ENCODE data around the gene NTF4. TPM values are rescaled to one million over a fixed set of nuclear protein-coding genes. Genes with fewer than 3 reads are reported as not detected.

NTF4 gene
- total RNA-seq, 1 experiment from 2014 or later: 10.2 TPM

- H3K27ac Mint-ChIP-seq (ENCODE audit: unreplicated experiment): no peak overlapping the region
- H3K4me3 Mint-ChIP-seq (ENCODE audit: unreplicated experiment): no peak overlapping the region
- H3K4me3 ChIP-seq (ENCODE audit: low read depth, low read length): no peak overlapping the region
- intact Hi-C loops (cut with micrococcal nuclease; ENCODE audit: unreplicated experiment): loop anchor here (5.0 kb wide), 1 partner anchor 53 kb away; no protein-coding TSS in a partner anchor
- DNase-seq: no peak
- no peak for TF ChIP-seq CTCF (IDR thresholded peaks at IDR 0.05; ENCODE audit: insufficient read depth in 1 of 2, low read depth in 1 of 2, low read length in 1 of 2, severe bottlenecking in 1 of 2, unreplicated experiment in 1 of 2)
- POLR2A ChIA-PET: no interaction called here
- no peaks in the 10 kb centered on the region for H3K9me3 ChIP-seq
- no peaks in the 10 kb centered on the region for H3K27me3 ChIP-seq (replicated peaks; ENCODE audit: control insufficient read depth, insufficient read depth, low read length)
- no peaks in the 10 kb centered on the region; the same call in 1 of the 2 replicates for H3K4me1 ChIP-seq
- no peaks in the 10 kb centered on the region for H3K27me3 Mint-ChIP-seq (ENCODE audit: insufficient read depth, unreplicated experiment)
- H3K36me3 Mint-ChIP-seq (ENCODE audit: insufficient read depth, unreplicated experiment): peaks cover 100% of the 10 kb centered on the region
- H3K36me3 ChIP-seq (ENCODE audit: control insufficient read depth, insufficient read depth, low read length): peaks cover 7% of the 10 kb centered on the region
- CTCF ChIA-PET: interaction anchor here (0.7 to 1.1 kb wide), 5 partner anchors 12 to 305 kb away, joined by 3 to 7 read pairs (median 3); partner anchors contain the start of gene RUVBL2
- no peaks in the 10 kb centered on the region for H3K9me3 Mint-ChIP-seq (ENCODE audit: unreplicated experiment)
- BruUV-seq (replicated peaks): no TSS peak
- no peaks in the 10 kb centered on the region for H3K4me1 Mint-ChIP-seq (ENCODE audit: low read depth, unreplicated experiment)
These were observed 30.2 kb upstream of the NTF4 start for GRCh38 chr19:49094505-49095482.

GRCh38 chr19:49092686-49093085, 28.1 kb upstream of the NTF4 start:
- H3K4me3 ChIP-seq (ENCODE audit: low read depth, low read length): no peak overlapping the region
- H3K4me3 Mint-ChIP-seq (ENCODE audit: unreplicated experiment): no peak overlapping the region
- no peaks in the 10 kb centered on the region; the same call in 1 of the 2 replicates for H3K4me1 ChIP-seq
- H3K36me3 Mint-ChIP-seq (ENCODE audit: insufficient read depth, unreplicated experiment): peaks cover 97% of the 10 kb centered on the region
- BruUV-seq (replicated peaks): no TSS peak
- H3K27me3 Mint-ChIP-seq (ENCODE audit: insufficient read depth, unreplicated experiment): no peaks in the 10 kb centered on the region
- no peaks in the 10 kb centered on the region for H3K9me3 Mint-ChIP-seq (ENCODE audit: unreplicated experiment)
- H3K27me3 ChIP-seq (replicated peaks; ENCODE audit: control insufficient read depth, insufficient read depth, low read length): no peaks in the 10 kb centered on the region
- DNase-seq: no peak
- intact Hi-C loops (cut with micrococcal nuclease; ENCODE audit: unreplicated experiment): no loop called here
- ChIA-PET POLR2A (interaction anchor here (1.0 kb wide), 1 partner anchor 36 kb away, joined by 3 read pairs; no protein-coding TSS in a partner anchor), CTCF (no interaction called here)
- H3K4me1 Mint-ChIP-seq (ENCODE audit: low read depth, unreplicated experiment): peaks cover 1% of the 10 kb centered on the region
- H3K36me3 ChIP-seq (ENCODE audit: control insufficient read depth, insufficient read depth, low read length): peaks cover 1% of the 10 kb centered on the region
- H3K9me3 ChIP-seq: no peaks in the 10 kb centered on the region
- H3K27ac Mint-ChIP-seq (ENCODE audit: unreplicated experiment): no peak overlapping the region
- no peak for TF ChIP-seq CTCF (IDR thresholded peaks at IDR 0.05; ENCODE audit: insufficient read depth in 1 of 2, low read depth in 1 of 2, low read length in 1 of 2, severe bottlenecking in 1 of 2, unreplicated experiment in 1 of 2)

- peaks cover 7% of the 10 kb centered on the region for H3K4me1 Mint-ChIP-seq (ENCODE audit: low read depth, unreplicated experiment)
- Histone ChIP-seq H3K4me1 (no peaks in the 10 kb centered on the region), H3K36me3 (ENCODE audit: control insufficient read depth, insufficient read depth, low read length) (peaks cover 1% of the 10 kb centered on the region), H3K9me3 (no peaks in the 10 kb centered on the region), H3K4me3 (ENCODE audit: low read depth, low read length) (no peak overlapping the region), H3K27me3 (replicated peaks; ENCODE audit: control insufficient read depth, insufficient read depth, low read length) (no peaks in the 10 kb centered on the region)
- CTCF ChIA-PET: no interaction called here
- H3K27me3 Mint-ChIP-seq (ENCODE audit: insufficient read depth, unreplicated experiment): no peaks in the 10 kb centered on the region
- H3K27ac Mint-ChIP-seq (ENCODE audit: unreplicated experiment): peak overlapping the region; percentile 48
- BruUV-seq (replicated peaks): no TSS peak
- peaks cover 97% of the 10 kb centered on the region for H3K36me3 Mint-ChIP-seq (ENCODE audit: insufficient read depth, unreplicated experiment)
- POLR2A ChIA-PET: interaction anchor here (1.0 kb wide), 1 partner anchor 37 kb away, joined by 3 read pairs; no protein-coding TSS in a partner anchor
- no peaks in the 10 kb centered on the region for H3K9me3 Mint-ChIP-seq (ENCODE audit: unreplicated experiment)
- H3K4me3 Mint-ChIP-seq (ENCODE audit: unreplicated experiment): no peak overlapping the region
- TF ChIP-seq CTCF (IDR thresholded peaks at IDR 0.05; ENCODE audit: insufficient read depth in 1 of 2, low read depth in 1 of 2, low read length in 1 of 2, severe bottlenecking in 1 of 2, unreplicated experiment in 1 of 2): no peak
- intact Hi-C loops (cut with micrococcal nuclease; ENCODE audit: unreplicated experiment): no loop called here
- no peak for DNase-seq
These were observed 26.9 kb upstream of the NTF4 start for GRCh38 chr19:49091391-49092038.

Measured in Caco-2 (cell line).